GM12878 (cell line): ENCODE results near the gene DIAPH1. TPM values are rescaled to one million over a fixed set of nuclear protein-coding genes. Genes with fewer than 3 reads are reported as not detected.

Experiments used
- ATAC-seq: fragments of 200-7000 bp; cut with Tn5 transposase; 3 replicates; pipeline ENCODE4 v1.9.1; 2020; ENCODE audit warnings: mild to moderate bottlenecking, moderate library complexity
- BruUV-seq: library from RNA; stranded (reverse); fragments of 400-500 nt; replicated peaks from 2 replicates; lab custom pipeline; 2021; lab: Mats Ljungman, UMichigan
- CTCF ChIA-PET: fragments of 300-600 bp; sonication (Branson Sonifier 250); formaldehyde crosslinking; extraction: SDS; loops from one replicate; lab custom pipeline; 2021; ENCODE audit warnings: inconsistent platforms; lab: Yijun Ruan, JAX
- POLR2A ChIA-PET: fragments of 350-600 bp; formaldehyde crosslinking; extraction: SDS; loops from one replicate; lab custom pipeline; 2021; ENCODE audit warnings: inconsistent platforms; lab: Charles Lee
- RAD21 ChIA-PET: fragments of 300-600 bp; sonication (Branson Sonifier 250); formaldehyde crosslinking; loops from one replicate; lab custom pipeline; 2023; ENCODE audit warnings: antibody characterized with exemption; ENCODE audit not compliant: unreplicated experiment; lab: Charles Lee
- SMC1A ChIA-PET: fragments of 300-600 bp; sonication (Branson Sonifier 250); formaldehyde crosslinking; loops from one replicate; lab custom pipeline; 2023; ENCODE audit not compliant: unreplicated experiment, uncharacterized antibody; lab: Charles Lee
- DNase-seq: peaks from one replicate; pipeline ENCODE4 v3.0.0-alpha.2; 2011; ENCODE audit warnings: low read depth, low spot score
- FAIRE-seq: peaks from 3 replicates; lab custom pipeline; 2011; peaks lifted over from hg19 to GRCh38; lab: Jason Lieb, UNC
- H2AFZ ChIP-seq: 2 replicates; pipeline ENCODE4 v1.6.0; 2011; ENCODE audit warnings: low read depth, low read length, control low read depth; ENCODE audit not compliant: control insufficient read depth
- H3K27ac ChIP-seq: 2 replicates; pipeline ENCODE4 v1.5.1; 2011; ENCODE audit warnings: control low read depth; ENCODE audit not compliant: control insufficient read depth, insufficient read depth
- H3K27me3 ChIP-seq, 2 experiments: replicated peaks in 1 of 2; 2 replicates each; pipeline versions ENCODE4 v1.6.0 to v1.6.1; 2011; ENCODE audit warnings: low read length in 1 of 2; ENCODE audit not compliant: control insufficient read depth in 2 of 2, insufficient read depth in 2 of 2
- H3K36me3 ChIP-seq, 2 experiments: 2 replicates each; pipeline ENCODE4 v1.5.1; 2011; ENCODE audit warnings: low read length in 1 of 2; ENCODE audit not compliant: control insufficient read depth in 2 of 2, insufficient read depth in 2 of 2
- H3K4me1 ChIP-seq: 2 replicates; pipeline ENCODE4 v1.6.1; 2011; ENCODE audit warnings: mild to moderate bottlenecking, low read length, moderate library complexity, mixed read lengths; ENCODE audit not compliant: control insufficient read depth, insufficient read depth
- H3K4me2 ChIP-seq: 2 replicates; pipeline ENCODE4 v1.6.0; 2011; ENCODE audit warnings: control low read depth; ENCODE audit not compliant: control insufficient read depth, insufficient read depth
- H3K4me3 ChIP-seq: fragments of 200-600 bp; sonication (generic); 2 replicates; pipeline ENCODE4 v1.5.1; 2016
- H3K79me2 ChIP-seq: 2 replicates; pipeline ENCODE4 v1.6.0; 2011; ENCODE audit warnings: low read length; ENCODE audit not compliant: control insufficient read depth, insufficient read depth
- H3K9ac ChIP-seq: 2 replicates; pipeline ENCODE4 v1.8.0; 2011; ENCODE audit warnings: low read length, control low read depth, mixed read lengths; ENCODE audit not compliant: control insufficient read depth, insufficient read depth
- H3K9me3 ChIP-seq: replicated peaks from 3 replicates; pipeline ENCODE4 v1.5.1; 2011; ENCODE audit warnings: mild to moderate bottlenecking, low read length; ENCODE audit not compliant: control insufficient read depth, insufficient read depth
- H4K20me1 ChIP-seq: 2 replicates; pipeline ENCODE4 v1.6.0; 2011; ENCODE audit not compliant: control insufficient read depth, insufficient read depth
- BCL3 ChIP-seq: IDR thresholded peaks from 2 replicates; pipeline ENCODE4 v1.6.1; 2011; ENCODE audit warnings: borderline replicate concordance, low read depth, mild to moderate bottlenecking, moderate library complexity, low read length; ENCODE audit not compliant: insufficient read depth, poor library complexity, severe bottlenecking
- EGR1 ChIP-seq, 2 experiments: IDR thresholded peaks; 1 replicate in 1 of 2; 2 replicates in 1 of 2; pipeline ENCODE4 v1.6.1; 2011 to 2012; ENCODE audit warnings: low read depth in 2 of 2, low read length in 2 of 2, borderline replicate concordance in 1 of 2, mild to moderate bottlenecking in 1 of 2, moderate library complexity in 1 of 2
- GABPA ChIP-seq: IDR thresholded peaks from 2 replicates; pipeline ENCODE4 v1.6.1; 2014; ENCODE audit warnings: antibody characterized with exemption, low read depth, mild to moderate bottlenecking, inconsistent platforms
- POLR2AphosphoS2 ChIP-seq: IDR thresholded peaks from 2 replicates; pipeline ENCODE4 v1.6.1; 2011; ENCODE audit warnings: low read depth, mild to moderate bottlenecking, low read length, improper control_type of control experiment, moderate library complexity
- RFX5 ChIP-seq: IDR thresholded peaks from 2 replicates; pipeline ENCODE4 v1.6.1; 2011; ENCODE audit warnings: low read depth, low read length, improper control_type of control experiment
- TCF3 ChIP-seq: IDR thresholded peaks from 2 replicates; pipeline ENCODE4 v1.6.1; 2012; ENCODE audit warnings: low read depth, mild to moderate bottlenecking, low read length, borderline replicate concordance; ENCODE audit not compliant: insufficient read depth
- ZNF207 ChIP-seq: fragments of 450-650 bp; IDR thresholded peaks from 2 replicates; pipeline ENCODE4 v1.6.1; 2014; ENCODE audit warnings: antibody characterized with exemption, mild to moderate bottlenecking, borderline replicate concordance
- in situ Hi-C: fragments of 300-500 bp; cut with MboI; formaldehyde crosslinking; loops from 9 replicates; pipeline ENCODE4 v1.14.3; 2018; ENCODE audit warnings: mixed read lengths
- intact Hi-C: fragments of 100-400 bp; cut with micrococcal nuclease; formaldehyde crosslinking; loops from one replicate; pipeline ENCODE4 v1.14.2; 2022; ENCODE audit not compliant: unreplicated experiment
- polyA plus RNA-seq, 11 experiments: library from polyadenylated mRNA; depleted of rRNA in 4 of 11; unstranded in 6 of 11; stranded (reverse) in 5 of 11; fragments of >200 nt; fragmentation: Nextera tagmentation in 4 of 11; fragmentation: Illumina TruSeq in 1 of 11; extraction: Ambion mirVana in 4 of 11; extraction: Trizol in 1 of 11; gene quantifications; 1 replicate in 1 of 11; 2 replicates in 10 of 11; pipeline versions ENCODE4 v1.2.1 to v1.2.3, GENCODE V29; 2011 to 2016; ENCODE audit warnings: inconsistent platforms in 2 of 11, missing spikeins in 2 of 11, low read depth in 1 of 11
- total RNA-seq, 4 experiments: library from RNA; depleted of rRNA in 3 of 4; stranded (reverse); fragments of >200 nt in 3 of 4; fragmentation: Illumina TruSeq in 1 of 4; extraction: Trizol in 1 of 4; gene quantifications; 2 replicates each; pipeline versions ENCODE4 v1.2.1 to v1.2.3, GENCODE V29; 2013 to 2021

DIAPH1 gene
- total and polyA plus RNA-seq, 10 of the 15 experiments (the other 5 are each of a cell fraction or from before 2014, with no cell fraction given), result 37.8 to 168 (median 59.0) TPM

GRCh38 chr5:141570655-141571054, 48.1 kb downstream of the DIAPH1 start:
- peaks cover 10 to 23% of the 10 kb centered on the region in 2 experiments for H3K36me3 ChIP-seq
- no peaks in the 10 kb centered on the region for H3K4me1 ChIP-seq
- no peaks in the 10 kb centered on the region for H3K27me3 ChIP-seq
- intact Hi-C loops (no loop called here), in situ Hi-C loops (loop anchor here (25.0 kb wide), 2 partner anchors 358 to 758 kb away; partner anchors contain the start of genes PCDHA3, PCDHA4, PCDHA5 and PCDHB12)
- no peaks in the 10 kb centered on the region for H3K9me3 ChIP-seq
- no TSS peak for BruUV-seq
- FAIRE-seq, result no peak
- POLR2A ChIA-PET, result interaction anchor here (1.1 kb wide), 1 partner anchor 59 kb away, joined by 3 read pairs; no protein-coding TSS in a partner anchor
- no peak overlapping the region for H3K9ac ChIP-seq
- CTCF ChIA-PET, result interaction anchor here (0.6 to 1.7 kb wide), 2 partner anchors 21 to 140 kb away, joined by 3 to 5 read pairs; partner anchors contain the start of gene PCDHGA12
- H3K4me2 ChIP-seq, result no peak overlapping the region
- DNase-seq, result no peak
- H4K20me1 ChIP-seq, result no peaks in the 10 kb centered on the region
- RAD21 ChIA-PET, result no interaction called here
- no peak overlapping the region for H3K4me3 ChIP-seq
- H2AFZ ChIP-seq, result no peak overlapping the region
- ATAC-seq, result no peak
- TF ChIP-seq ZNF207 (no peak), BCL3 (no peak), TCF3 (no peak), GABPA (no peak), EGR1 (IDR thresholded peaks at IDR 0.05; ENCODE audit: borderline replicate concordance in 1 of 2, low read depth in 2 of 2, low read length in 2 of 2) (no peak), POLR2AphosphoS2 (no peak), RFX5 (no peak)
- TF ChIP-seq, all 136 proteins: peak for 0
- SMC1A ChIA-PET, result interaction anchor here (1.1 to 1.2 kb wide), 2 partner anchors 49 to 66 kb away, joined by 4 to 7 read pairs; partner anchors contain the start of gene HDAC3
- no peak overlapping the region for H3K27ac ChIP-seq
- no peaks in the 10 kb centered on the region for H3K79me2 ChIP-seq
